Measurements from ENCODE around the gene CETP. TPM values are rescaled to one million over a fixed set of nuclear protein-coding genes. Genes with fewer than 3 reads are reported as not detected.
A peak's percentile ranks its signal among the peaks of the same experiment; 100 is the strongest.

Gene CETP, protein sequence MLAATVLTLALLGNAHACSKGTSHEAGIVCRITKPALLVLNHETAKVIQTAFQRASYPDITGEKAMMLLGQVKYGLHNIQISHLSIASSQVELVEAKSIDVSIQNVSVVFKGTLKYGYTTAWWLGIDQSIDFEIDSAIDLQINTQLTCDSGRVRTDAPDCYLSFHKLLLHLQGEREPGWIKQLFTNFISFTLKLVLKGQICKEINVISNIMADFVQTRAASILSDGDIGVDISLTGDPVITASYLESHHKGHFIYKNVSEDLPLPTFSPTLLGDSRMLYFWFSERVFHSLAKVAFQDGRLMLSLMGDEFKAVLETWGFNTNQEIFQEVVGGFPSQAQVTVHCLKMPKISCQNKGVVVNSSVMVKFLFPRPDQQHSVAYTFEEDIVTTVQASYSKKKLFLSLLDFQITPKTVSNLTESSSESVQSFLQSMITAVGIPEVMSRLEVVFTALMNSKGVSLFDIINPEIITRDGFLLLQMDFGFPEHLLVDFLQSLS
- not detected for total RNA-seq

GRCh38 chr16:56961851-56962281 is at the start of gene CETP:
CETP (plus strand) TSS chr16:56961950; CDS start chr16:56961980, 30 bp downstream.
- Mint-ChIP-seq H3K9me3 (no peaks in the 10 kb centered on the region), H3K4me1 (ENCODE audit: low read depth) (peaks cover 20% of the 10 kb centered on the region), H3K27ac (no peak within 1 kb of the TSS), H3K27me3 (ENCODE audit: low read depth) (no peaks in the 10 kb centered on the region), H3K36me3 (ENCODE audit: low read depth) (no peaks in the 10 kb centered on the region), H3K4me3 (no peak within 1 kb of the TSS)
- intact Hi-C loops (cut with micrococcal nuclease): no loop called here
- CTCF ChIA-PET: interaction anchor here (0.6 to 7.8 kb wide), 5 partner anchors 9 to 122 kb away, joined by 3 to 63 read pairs (median 4); no protein-coding TSS in a partner anchor
- no peak for DNase-seq

- Mint-ChIP-seq H3K27me3 (ENCODE audit: low read depth) (no peaks in the 10 kb centered on the region), H3K36me3 (ENCODE audit: low read depth) (no peaks in the 10 kb centered on the region), H3K9me3 (no peaks in the 10 kb centered on the region), H3K4me1 (ENCODE audit: low read depth) (peaks cover 45% of the 10 kb centered on the region), H3K27ac (no peak overlapping the region), H3K4me3 (no peak overlapping the region)
- intact Hi-C loops (cut with micrococcal nuclease): no loop called here
- CTCF ChIA-PET: interaction anchor here (0.6 to 1.0 kb wide), 2 partner anchors 142 to 150 kb away, joined by 3 read pairs; no protein-coding TSS in a partner anchor
- no peak for DNase-seq
Observed at GRCh38 chr16:56912746-56913708, 48.7 kb upstream of the CETP start.

DNA sequence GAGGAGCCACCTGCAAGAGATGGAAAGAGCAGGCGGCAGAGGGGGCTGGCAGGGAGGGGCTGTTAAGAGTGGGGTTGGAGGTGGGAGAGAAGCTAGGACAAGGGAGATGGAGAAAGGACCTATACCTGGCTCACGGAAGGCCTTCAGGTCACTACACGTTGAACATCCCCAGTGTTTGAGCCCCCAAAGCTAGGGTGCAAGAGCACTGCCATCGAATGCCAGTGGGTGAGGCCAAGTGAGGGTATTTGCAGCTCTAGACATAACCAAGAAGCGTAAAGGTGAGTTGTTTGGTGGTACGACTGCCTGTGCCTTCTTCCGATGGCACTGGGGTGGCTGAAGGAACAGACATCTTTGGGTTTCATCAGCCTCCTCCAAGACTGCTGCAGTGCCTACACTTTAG is 46.9 kb upstream of the CETP start:
- CTCF ChIA-PET: interaction anchor here (1.2 kb wide), 1 partner anchor 49 kb away, joined by 3 read pairs; no protein-coding TSS in a partner anchor
- Mint-ChIP-seq H3K9me3 (no peaks in the 10 kb centered on the region), H3K4me1 (ENCODE audit: low read depth) (peaks cover 57% of the 10 kb centered on the region), H3K27me3 (ENCODE audit: low read depth) (no peaks in the 10 kb centered on the region), H3K36me3 (ENCODE audit: low read depth) (no peaks in the 10 kb centered on the region), H3K27ac (no peak overlapping the region), H3K4me3 (no peak overlapping the region)
- intact Hi-C loops (cut with micrococcal nuclease): no loop called here
- DNase-seq: no peak

- no peaks in the 10 kb centered on the region for H3K9me3 Mint-ChIP-seq
- CTCF ChIA-PET: interaction anchor here (0.6 to 1.2 kb wide), 3 partner anchors 41 to 270 kb away, joined by 3 read pairs; partner anchors contain the start of gene PSME3IP1
- H3K27me3 Mint-ChIP-seq (ENCODE audit: low read depth): no peaks in the 10 kb centered on the region
- H3K36me3 Mint-ChIP-seq (ENCODE audit: low read depth): no peaks in the 10 kb centered on the region
- DNase-seq: no peak
- intact Hi-C loops (cut with micrococcal nuclease): no loop called here
- peaks cover 52% of the 10 kb centered on the region for H3K4me1 Mint-ChIP-seq (ENCODE audit: low read depth)
- H3K4me3 Mint-ChIP-seq: no peak overlapping the region
- H3K27ac Mint-ChIP-seq: no peak overlapping the region
Observed at GRCh38 chr16:56915336-56916119, 46.2 kb upstream of the CETP start.

GRCh38 chr16:56916571-56917403 is 45.0 kb upstream of the CETP start:
- intact Hi-C loops (cut with micrococcal nuclease): loop anchor here (1.0 kb wide), 2 partner anchors 15 to 29 kb away; no protein-coding TSS in a partner anchor

GRCh38 chr16:56918467-56919012 is 43.2 kb upstream of the CETP start:
- H3K27me3 Mint-ChIP-seq (ENCODE audit: low read depth): no peaks in the 10 kb centered on the region
- H3K9me3 Mint-ChIP-seq: no peaks in the 10 kb centered on the region
- intact Hi-C loops (cut with micrococcal nuclease): no loop called here
- no peak overlapping the region for H3K4me3 Mint-ChIP-seq
- no peak overlapping the region for H3K27ac Mint-ChIP-seq
- DNase-seq: no peak
- H3K36me3 Mint-ChIP-seq (ENCODE audit: low read depth): no peaks in the 10 kb centered on the region
- peaks cover 30% of the 10 kb centered on the region for H3K4me1 Mint-ChIP-seq (ENCODE audit: low read depth)
- CTCF ChIA-PET: interaction anchor here (1.1 to 2.1 kb wide), 3 partner anchors 12 to 51 kb away, joined by 3 to 5 read pairs (median 4); no protein-coding TSS in a partner anchor

More at GRCh38 chr16:56916571-56917403, 45.0 kb upstream of the CETP start:
- H3K27me3 Mint-ChIP-seq (ENCODE audit: low read depth): no peaks in the 10 kb centered on the region
- peak overlapping the region; percentile 76 for H3K27ac Mint-ChIP-seq
- no peaks in the 10 kb centered on the region for H3K9me3 Mint-ChIP-seq
- CTCF ChIA-PET: no interaction called here
- DNase-seq: peak; percentile 69
- peak overlapping the region; percentile 7 for H3K4me3 Mint-ChIP-seq
- H3K4me1 Mint-ChIP-seq (ENCODE audit: low read depth): peaks cover 40% of the 10 kb centered on the region
- no peaks in the 10 kb centered on the region for H3K36me3 Mint-ChIP-seq (ENCODE audit: low read depth)

DNA sequence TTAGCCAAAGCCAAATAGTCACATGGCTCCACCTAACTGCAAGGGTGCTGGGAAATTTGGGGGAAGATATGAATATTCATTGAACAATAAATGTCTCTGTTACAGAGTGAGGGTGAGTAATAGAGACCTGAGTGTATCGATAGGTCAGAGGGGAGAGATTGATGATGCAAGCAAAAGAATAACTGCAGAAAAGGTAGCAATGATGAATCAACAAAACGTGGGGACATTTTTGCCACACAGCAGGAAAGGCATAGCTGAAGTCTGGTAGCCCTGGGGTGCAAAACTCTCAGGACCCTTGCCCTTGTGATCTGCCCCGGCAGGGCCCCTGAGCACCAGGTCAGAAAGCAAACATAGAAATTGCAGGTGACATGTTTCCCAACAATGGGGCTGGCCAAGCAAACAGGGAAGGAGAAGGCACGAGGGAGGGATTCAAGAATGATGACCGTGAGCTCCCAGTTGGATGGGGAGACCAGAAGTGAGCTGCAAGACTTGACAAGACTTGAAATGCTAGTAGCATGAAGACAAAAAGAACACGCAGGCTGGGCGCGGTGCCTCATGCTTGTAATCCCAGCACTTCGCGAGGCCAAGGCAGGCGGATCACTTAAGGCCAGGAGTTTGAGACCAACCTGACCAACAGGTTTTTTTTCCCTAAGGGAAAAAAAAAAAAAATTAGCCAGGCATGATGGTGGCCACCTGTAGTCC is 42.5 kb upstream of the CETP start:
- no peak for DNase-seq
- Mint-ChIP-seq H3K27ac (no peak overlapping the region), H3K36me3 (ENCODE audit: low read depth) (no peaks in the 10 kb centered on the region), H3K4me3 (no peak overlapping the region), H3K27me3 (ENCODE audit: low read depth) (no peaks in the 10 kb centered on the region), H3K9me3 (no peaks in the 10 kb centered on the region), H3K4me1 (ENCODE audit: low read depth) (peaks cover 30% of the 10 kb centered on the region)
- CTCF ChIA-PET: interaction anchor here (1.1 to 2.1 kb wide), 4 partner anchors 9 to 50 kb away, joined by 3 to 5 read pairs (median 4); no protein-coding TSS in a partner anchor
- intact Hi-C loops (cut with micrococcal nuclease): no loop called here

DNA sequence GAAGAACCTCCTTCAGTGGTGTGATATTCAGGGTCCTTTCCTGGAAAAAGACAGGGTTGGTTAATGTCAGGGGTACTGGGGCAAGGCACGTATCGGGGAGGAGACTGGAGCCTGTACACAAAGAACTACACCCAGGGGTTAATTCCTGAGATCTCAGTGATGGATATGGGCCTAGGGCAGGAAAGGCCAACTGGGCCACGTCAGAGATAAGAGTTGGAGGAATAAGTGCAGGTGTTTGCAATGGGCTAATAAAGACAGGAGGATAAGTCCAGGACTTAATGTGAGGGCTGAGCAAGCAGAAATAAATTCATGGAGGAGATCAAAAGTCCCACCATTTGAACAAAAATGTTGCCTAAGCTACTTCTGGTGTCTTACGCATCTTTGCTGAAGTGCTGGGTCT is 40.2 kb upstream of the CETP start:
- CTCF ChIA-PET: interaction anchor here (0.6 kb wide), 1 partner anchor 1465 kb away, joined by 3 read pairs; no protein-coding TSS in a partner anchor
- intact Hi-C loops (cut with micrococcal nuclease): no loop called here
- H3K9me3 Mint-ChIP-seq: no peaks in the 10 kb centered on the region

GRCh38 chr16:56923481-56924091 is 38.2 kb upstream of the CETP start:
- DNase-seq: no peak
- CTCF ChIA-PET: no interaction called here
- intact Hi-C loops (cut with micrococcal nuclease): no loop called here
- Mint-ChIP-seq H3K9me3 (no peaks in the 10 kb centered on the region), H3K36me3 (ENCODE audit: low read depth) (no peaks in the 10 kb centered on the region), H3K27me3 (ENCODE audit: low read depth) (no peaks in the 10 kb centered on the region), H3K4me1 (ENCODE audit: low read depth) (peaks cover 10% of the 10 kb centered on the region), H3K27ac (no peak overlapping the region), H3K4me3 (no peak overlapping the region)

More for the DNA sequence above, 40.2 kb upstream of the CETP start:
- Mint-ChIP-seq H3K27me3 (ENCODE audit: low read depth) (no peaks in the 10 kb centered on the region), H3K4me3 (no peak overlapping the region), H3K36me3 (ENCODE audit: low read depth) (no peaks in the 10 kb centered on the region), H3K4me1 (ENCODE audit: low read depth) (peaks cover 29% of the 10 kb centered on the region), H3K27ac (no peak overlapping the region)
- DNase-seq: no peak

DNA sequence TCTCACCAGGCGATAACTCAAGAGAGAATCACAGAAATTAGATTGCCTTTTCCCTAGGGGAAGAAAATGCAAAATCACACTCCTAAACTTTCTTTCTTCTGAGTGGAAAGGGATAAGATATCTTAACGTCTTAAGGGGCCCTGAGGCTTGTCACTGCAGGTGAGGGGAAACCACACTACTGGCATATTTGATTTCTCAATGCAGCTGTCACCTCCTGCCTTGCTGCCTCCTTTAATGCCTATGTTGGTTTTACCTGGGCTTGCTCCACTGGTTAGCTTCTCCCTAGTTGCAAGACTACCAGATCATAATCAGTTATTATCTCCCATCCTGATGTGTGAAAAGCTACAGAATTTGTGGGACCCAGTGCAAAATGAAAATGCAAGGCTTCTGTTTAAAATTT is 34.3 kb upstream of the CETP start:
- CTCF ChIA-PET: interaction anchor here (0.9 to 1.1 kb wide), 2 partner anchors 19 to 23 kb away, joined by 3 read pairs; no protein-coding TSS in a partner anchor
- no peak overlapping the region for H3K27ac Mint-ChIP-seq
- peaks cover 11% of the 10 kb centered on the region for H3K4me1 Mint-ChIP-seq (ENCODE audit: low read depth)
- peaks cover 4% of the 10 kb centered on the region for H3K36me3 Mint-ChIP-seq (ENCODE audit: low read depth)
- H3K9me3 Mint-ChIP-seq: no peaks in the 10 kb centered on the region
- intact Hi-C loops (cut with micrococcal nuclease): no loop called here
- no peak for DNase-seq
- no peaks in the 10 kb centered on the region for H3K27me3 Mint-ChIP-seq (ENCODE audit: low read depth)
- H3K4me3 Mint-ChIP-seq: no peak overlapping the region

Measured in activated naive CD4-positive, alpha-beta T cell treated with anti-CD3 and anti-CD28 coated beads for 36 hours (primary cell).